Neural cell (in vitro differentiated cells): Measurements from ENCODE around the gene SACS.

Experiments used
- EP300 ChIP-seq: fragments of 450-650 bp; conservative IDR thresholded peaks from 2 replicates; pipeline ENCODE4 v1.6.1; 2014; ENCODE audit warnings: antibody characterized with exemption, mild to moderate bottlenecking, moderate library complexity; ENCODE audit not compliant: poor library complexity, severe bottlenecking
- TF ChIP-seq, protein P1 (sequence below): fragments of 450-650 bp; IDR thresholded peaks from 2 replicates; pipeline ENCODE4 v1.5.1; 2014; ENCODE audit warnings: antibody characterized with exemption, mild to moderate bottlenecking, moderate library complexity; ENCODE audit not compliant: poor library complexity, severe bottlenecking

DNA sequence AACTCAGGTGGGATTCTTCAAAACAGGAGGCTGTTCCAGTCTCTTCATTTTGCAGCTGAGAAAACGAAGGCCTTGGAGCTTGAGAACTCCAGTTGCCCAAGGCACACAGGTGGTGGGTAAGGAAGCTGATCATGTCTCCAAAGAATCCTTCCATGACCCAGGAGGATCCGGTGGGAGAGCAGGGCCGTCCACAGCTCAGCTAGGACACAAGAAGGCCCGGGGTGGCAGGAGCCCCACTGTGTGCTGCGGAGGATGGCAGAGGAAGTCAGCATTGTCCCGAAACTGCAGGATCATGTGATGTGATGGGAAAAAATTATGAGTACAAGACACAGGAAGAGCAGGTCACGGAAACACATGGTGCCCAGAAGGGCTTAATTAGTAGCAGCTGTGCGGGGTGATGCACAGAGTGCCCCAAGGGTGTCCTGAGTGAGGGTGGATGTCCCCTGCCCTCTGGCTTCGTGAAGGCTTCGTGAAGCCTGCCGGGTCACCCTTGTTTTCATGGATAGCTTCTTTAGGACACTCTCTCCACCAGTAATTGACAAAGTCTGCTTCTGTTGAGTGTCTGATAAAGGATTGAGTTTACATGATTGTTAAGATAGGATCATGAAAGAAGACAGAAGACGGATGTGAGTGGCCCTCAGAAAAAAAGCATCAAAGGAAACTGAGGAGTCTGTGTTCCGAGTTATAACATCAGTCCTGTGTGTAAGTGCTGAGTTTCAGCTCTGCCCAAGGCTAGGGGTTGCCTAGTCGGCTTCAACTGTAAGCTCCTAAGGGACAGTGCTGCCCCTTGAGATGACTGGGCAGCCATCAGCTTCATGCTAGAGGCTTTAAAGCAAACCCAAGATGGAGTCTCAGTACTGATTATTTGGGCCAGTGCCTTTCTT is 33.8 kb upstream of the SACS start:
- TF ChIP-seq, protein P1, sequence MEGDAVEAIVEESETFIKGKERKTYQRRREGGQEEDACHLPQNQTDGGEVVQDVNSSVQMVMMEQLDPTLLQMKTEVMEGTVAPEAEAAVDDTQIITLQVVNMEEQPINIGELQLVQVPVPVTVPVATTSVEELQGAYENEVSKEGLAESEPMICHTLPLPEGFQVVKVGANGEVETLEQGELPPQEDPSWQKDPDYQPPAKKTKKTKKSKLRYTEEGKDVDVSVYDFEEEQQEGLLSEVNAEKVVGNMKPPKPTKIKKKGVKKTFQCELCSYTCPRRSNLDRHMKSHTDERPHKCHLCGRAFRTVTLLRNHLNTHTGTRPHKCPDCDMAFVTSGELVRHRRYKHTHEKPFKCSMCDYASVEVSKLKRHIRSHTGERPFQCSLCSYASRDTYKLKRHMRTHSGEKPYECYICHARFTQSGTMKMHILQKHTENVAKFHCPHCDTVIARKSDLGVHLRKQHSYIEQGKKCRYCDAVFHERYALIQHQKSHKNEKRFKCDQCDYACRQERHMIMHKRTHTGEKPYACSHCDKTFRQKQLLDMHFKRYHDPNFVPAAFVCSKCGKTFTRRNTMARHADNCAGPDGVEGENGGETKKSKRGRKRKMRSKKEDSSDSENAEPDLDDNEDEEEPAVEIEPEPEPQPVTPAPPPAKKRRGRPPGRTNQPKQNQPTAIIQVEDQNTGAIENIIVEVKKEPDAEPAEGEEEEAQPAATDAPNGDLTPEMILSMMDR: no peak
- TF ChIP-seq EP300: no peak
